ENCODE measurements around the gene CLDN11.

The CLDN11 gene

DNA sequence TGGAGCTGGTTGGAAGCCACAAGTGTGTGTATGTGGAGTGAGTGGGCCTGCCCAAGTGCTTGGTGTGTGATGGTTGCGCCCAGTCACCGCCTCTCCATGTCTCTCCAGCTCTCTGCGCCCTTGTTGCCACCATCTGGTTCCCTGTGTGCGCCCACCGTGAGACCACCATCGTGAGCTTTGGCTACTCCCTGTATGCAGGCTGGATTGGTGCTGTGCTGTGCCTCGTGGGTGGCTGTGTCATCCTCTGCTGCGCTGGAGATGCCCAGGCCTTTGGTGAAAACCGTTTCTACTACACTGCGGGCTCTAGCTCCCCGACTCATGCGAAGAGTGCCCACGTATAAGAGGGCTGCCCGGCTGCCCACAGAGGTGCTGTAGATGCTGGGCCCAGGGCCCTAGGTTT is 13.7 kb downstream of the CLDN11 start:
- no peak overlapping the region for H3K4me3 ChIP-seq (ENCODE audit: low read depth, low read length)
- in situ Hi-C loops (cut with HindIII; ENCODE audit: low sequenced_read_pairs), result no loop called here
- no peak for DNase-seq (ENCODE audit: low read depth)
- TF ChIP-seq, protein P1, sequence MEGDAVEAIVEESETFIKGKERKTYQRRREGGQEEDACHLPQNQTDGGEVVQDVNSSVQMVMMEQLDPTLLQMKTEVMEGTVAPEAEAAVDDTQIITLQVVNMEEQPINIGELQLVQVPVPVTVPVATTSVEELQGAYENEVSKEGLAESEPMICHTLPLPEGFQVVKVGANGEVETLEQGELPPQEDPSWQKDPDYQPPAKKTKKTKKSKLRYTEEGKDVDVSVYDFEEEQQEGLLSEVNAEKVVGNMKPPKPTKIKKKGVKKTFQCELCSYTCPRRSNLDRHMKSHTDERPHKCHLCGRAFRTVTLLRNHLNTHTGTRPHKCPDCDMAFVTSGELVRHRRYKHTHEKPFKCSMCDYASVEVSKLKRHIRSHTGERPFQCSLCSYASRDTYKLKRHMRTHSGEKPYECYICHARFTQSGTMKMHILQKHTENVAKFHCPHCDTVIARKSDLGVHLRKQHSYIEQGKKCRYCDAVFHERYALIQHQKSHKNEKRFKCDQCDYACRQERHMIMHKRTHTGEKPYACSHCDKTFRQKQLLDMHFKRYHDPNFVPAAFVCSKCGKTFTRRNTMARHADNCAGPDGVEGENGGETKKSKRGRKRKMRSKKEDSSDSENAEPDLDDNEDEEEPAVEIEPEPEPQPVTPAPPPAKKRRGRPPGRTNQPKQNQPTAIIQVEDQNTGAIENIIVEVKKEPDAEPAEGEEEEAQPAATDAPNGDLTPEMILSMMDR (IDR thresholded peaks at IDR 0.05; ENCODE audit: low read depth, low read length, missing control alignments), result no peak

DNA sequence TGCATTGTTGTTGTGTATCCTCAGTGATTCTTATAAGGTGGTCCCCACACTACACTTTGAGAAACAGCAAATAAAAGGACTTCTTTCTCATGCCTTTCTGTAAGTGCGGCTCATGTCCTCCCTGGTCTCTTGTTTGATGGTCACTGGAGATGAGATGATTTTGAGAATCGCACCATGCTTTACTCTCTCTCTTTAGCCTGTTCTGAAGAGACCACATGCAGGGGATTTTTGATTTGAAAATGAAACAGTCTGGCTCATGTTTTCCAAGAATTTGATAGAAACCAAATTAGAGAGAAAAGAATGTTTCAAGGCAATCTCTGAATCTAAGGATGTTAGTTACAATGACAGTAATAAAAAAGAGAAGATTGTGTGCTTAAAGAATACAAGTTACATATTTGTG is 18.0 kb downstream of the CLDN11 start:
- no peak for DNase-seq (ENCODE audit: low read depth)
- TF ChIP-seq, protein P1 (IDR thresholded peaks at IDR 0.05; ENCODE audit: low read depth, low read length, missing control alignments), result no peak
- in situ Hi-C loops (cut with HindIII; ENCODE audit: low sequenced_read_pairs), result no loop called here
- no peak overlapping the region for H3K4me3 ChIP-seq (ENCODE audit: low read depth, low read length)

DNA sequence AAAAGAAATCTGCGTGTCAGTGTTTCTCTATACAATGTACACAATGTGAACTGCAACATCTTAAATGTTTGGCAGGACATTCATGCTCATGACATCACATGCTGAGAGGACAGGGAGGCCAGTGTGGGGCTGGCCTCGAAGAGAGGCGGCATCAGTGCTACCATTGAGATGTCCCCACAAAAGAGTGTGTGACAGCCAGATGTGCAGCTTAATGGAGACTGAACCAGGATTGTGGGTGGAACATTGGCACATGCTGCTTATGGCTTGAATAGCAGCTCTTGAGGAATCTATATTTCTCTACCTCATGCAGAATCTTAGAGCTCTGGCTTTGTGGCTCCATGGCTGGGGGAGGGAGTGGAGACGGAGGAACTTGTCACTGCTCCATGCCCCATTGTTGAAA is 18.5 kb downstream of the CLDN11 start:
- DNase-seq (ENCODE audit: low read depth), result no peak
- H3K4me3 ChIP-seq (ENCODE audit: low read depth, low read length), result no peak overlapping the region
- TF ChIP-seq, protein P1 (IDR thresholded peaks at IDR 0.05; ENCODE audit: low read depth, low read length, missing control alignments), result no peak
- in situ Hi-C loops (cut with HindIII; ENCODE audit: low sequenced_read_pairs), result no loop called here

DNA sequence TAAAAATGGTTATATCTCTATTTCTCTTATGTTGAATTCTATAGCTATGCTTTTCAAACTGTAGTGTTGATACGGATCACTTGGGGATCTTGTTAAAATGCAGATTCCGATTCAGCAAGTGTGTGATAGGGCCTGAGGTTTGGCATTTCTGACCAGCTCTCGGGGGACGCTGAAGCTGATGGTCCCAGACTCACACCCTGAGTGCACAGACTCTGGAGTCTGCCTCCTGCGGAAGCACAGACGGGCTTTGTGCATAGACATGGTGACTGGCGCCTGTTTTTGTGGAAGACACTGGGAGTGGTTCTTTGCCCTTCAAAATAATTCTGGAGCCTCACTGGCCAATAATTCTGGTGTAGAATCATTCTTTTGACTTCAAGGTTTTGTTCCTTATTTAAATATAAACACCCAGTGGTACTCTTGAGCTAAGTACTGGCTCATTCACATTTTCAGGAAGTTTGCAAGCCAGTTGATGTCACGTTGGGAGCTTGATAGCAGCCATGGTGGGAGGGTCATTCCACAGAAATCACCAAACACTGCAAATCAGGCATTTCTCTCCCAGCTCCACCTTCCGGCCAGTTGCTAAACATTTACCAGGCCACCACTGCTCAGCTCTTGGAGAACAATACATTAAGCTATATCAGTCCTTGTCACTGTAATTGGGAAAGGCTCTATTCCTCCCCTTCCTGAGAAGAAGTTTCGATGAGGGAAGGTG is 19.2 kb downstream of the CLDN11 start:
- in situ Hi-C loops (cut with HindIII; ENCODE audit: low sequenced_read_pairs), result no loop called here
- H3K4me3 ChIP-seq (ENCODE audit: low read depth, low read length), result no peak overlapping the region
- DNase-seq (ENCODE audit: low read depth), result no peak
- TF ChIP-seq, protein P1 (IDR thresholded peaks at IDR 0.05; ENCODE audit: low read depth, low read length, missing control alignments), result no peak

DNA sequence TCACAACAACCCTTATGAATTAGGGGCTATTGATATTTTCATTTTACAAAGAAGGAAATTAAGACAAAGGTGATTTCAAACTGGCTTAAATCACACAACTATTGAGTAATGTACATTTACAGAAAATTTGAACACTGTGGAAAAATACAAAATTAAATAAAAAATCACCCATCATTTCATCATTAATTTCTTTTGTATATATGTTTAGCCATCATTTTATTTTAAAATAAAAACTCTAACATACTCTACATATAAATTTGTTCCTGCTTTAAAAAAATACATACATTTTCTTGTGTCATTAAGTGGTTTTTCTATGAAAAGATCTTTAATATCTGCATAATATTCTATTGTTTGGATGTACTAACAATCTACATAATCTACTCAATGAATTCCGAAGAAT is 20.2 kb downstream of the CLDN11 start:
- DNase-seq (ENCODE audit: low read depth), result no peak
- H3K4me3 ChIP-seq (ENCODE audit: low read depth, low read length), result no peak overlapping the region
- TF ChIP-seq, protein P1 (IDR thresholded peaks at IDR 0.05; ENCODE audit: low read depth, low read length, missing control alignments), result no peak
- in situ Hi-C loops (cut with HindIII; ENCODE audit: low sequenced_read_pairs), result no loop called here

DNA sequence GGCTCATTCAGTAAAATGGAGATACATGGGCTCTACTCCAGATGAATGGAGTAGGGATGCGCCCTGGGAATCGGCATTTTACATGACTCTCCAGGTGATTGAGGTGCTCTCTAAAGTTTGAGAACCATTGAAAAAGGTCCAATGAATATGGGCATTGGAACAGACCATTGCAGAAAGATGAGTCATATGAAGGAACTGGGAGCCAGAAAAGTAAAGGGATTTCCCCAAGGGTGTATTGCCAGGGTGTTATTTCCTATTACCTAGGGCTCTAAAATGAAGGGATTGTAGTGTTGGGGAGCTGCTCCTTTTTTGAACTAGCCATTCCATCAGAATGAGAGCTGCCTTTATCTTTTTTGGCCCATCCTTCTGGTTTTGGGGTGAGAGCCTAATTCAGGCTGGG is 21.7 kb downstream of the CLDN11 start:
- in situ Hi-C loops (cut with HindIII; ENCODE audit: low sequenced_read_pairs), result no loop called here
- TF ChIP-seq, protein P1 (IDR thresholded peaks at IDR 0.05; ENCODE audit: low read depth, low read length, missing control alignments), result no peak
- no peak for DNase-seq (ENCODE audit: low read depth)
- H3K4me3 ChIP-seq (ENCODE audit: low read depth, low read length), result no peak overlapping the region

Measured in astrocyte of the cerebellum (primary cell).